HepG2 (cell line): Measurements from ENCODE around the gene ARHGEF1. TPM values are rescaled to one million over a fixed set of nuclear protein-coding genes. Genes with fewer than 3 reads are reported as not detected.
A peak's percentile ranks its signal among the peaks of the same experiment; 100 is the strongest.

Experiments used
- CBX5 ChIP-seq: sonication (generic); formaldehyde crosslinking; IDR thresholded peaks from 2 replicates; pipeline ENCODE4 v1.4.0; 2020; ENCODE audit warnings: missing genetic modification reagents, borderline replicate concordance
- HMG20A ChIP-seq: IDR thresholded peaks from 2 replicates; pipeline ENCODE4 v1.6.1; 2016; ENCODE audit warnings: borderline replicate concordance
- NCOA2 ChIP-seq: sonication (generic); formaldehyde crosslinking; IDR thresholded peaks from 2 replicates; pipeline ENCODE4 v1.8.0; 2022; ENCODE audit warnings: inconsistent platforms
- NFIB ChIP-seq: sonication (generic); formaldehyde crosslinking; IDR thresholded peaks from 2 replicates; pipeline ENCODE4 v1.9.0; 2021; ENCODE audit warnings: missing genetic modification reagents, mild to moderate bottlenecking, borderline replicate concordance
- PHF21A ChIP-seq: sonication (generic); formaldehyde crosslinking; IDR thresholded peaks from 2 replicates; pipeline ENCODE4 v1.5.0; 2020; ENCODE audit warnings: mild to moderate bottlenecking, missing genetic modification reagents
- PLRG1 ChIP-seq: fragments of 450-650 bp; conservative IDR thresholded peaks from 2 replicates; pipeline ENCODE4 v1.6.1; 2016
- SMAD3 ChIP-seq: sonication (generic); formaldehyde crosslinking; IDR thresholded peaks from 2 replicates; pipeline ENCODE4 v1.4.0; 2020; ENCODE audit warnings: missing genetic modification reagents
- SP4 ChIP-seq: sonication (generic); formaldehyde crosslinking; IDR thresholded peaks from 2 replicates; pipeline ENCODE4 v1.8.1; 2023; ENCODE audit warnings: mild to moderate bottlenecking, missing genetic modification reagents
- TARDBP ChIP-seq: sonication (generic); formaldehyde crosslinking; IDR thresholded peaks from 2 replicates; pipeline ENCODE4 v1.8.0; 2022; ENCODE audit warnings: mild to moderate bottlenecking, missing genetic modification reagents
- TBX3 ChIP-seq: fragments of 450-650 bp; IDR thresholded peaks from 2 replicates; pipeline ENCODE4 v1.6.1; 2017; ENCODE audit warnings: antibody characterized with exemption, mild to moderate bottlenecking, inconsistent platforms, borderline replicate concordance
- TCF12 ChIP-seq, 2 experiments: fragments of 450-650 bp in 1 of 2; sonication (generic) in 1 of 2; formaldehyde crosslinking in 1 of 2; IDR thresholded peaks; 2 replicates each; pipeline versions ENCODE4 v1.6.1 to v1.8.0; 2017 to 2022; ENCODE audit warnings: antibody characterized with exemption in 1 of 2, mild to moderate bottlenecking in 1 of 2, missing genetic modification reagents in 1 of 2, moderate library complexity in 1 of 2
- ZFX ChIP-seq: sonication (generic); formaldehyde crosslinking; IDR thresholded peaks from 2 replicates; pipeline ENCODE4 v1.4.0; 2020; ENCODE audit warnings: mild to moderate bottlenecking, low read depth, missing genetic modification reagents, moderate library complexity
- ZNF598 ChIP-seq: sonication (generic); formaldehyde crosslinking; IDR thresholded peaks from 2 replicates; pipeline ENCODE4 v1.5.1; 2020; ENCODE audit warnings: mild to moderate bottlenecking, missing genetic modification reagents, borderline replicate concordance
- ZNF678 ChIP-seq: sonication (generic); formaldehyde crosslinking; IDR thresholded peaks from 2 replicates; pipeline ENCODE4 v1.4.0; 2020; ENCODE audit warnings: mild to moderate bottlenecking, missing genetic modification reagents
- ZNF75D ChIP-seq: sonication (generic); formaldehyde crosslinking; IDR thresholded peaks from 2 replicates; pipeline ENCODE4 v1.8.1; 2023; ENCODE audit warnings: missing genetic modification reagents, mild to moderate bottlenecking, borderline replicate concordance
- ZSCAN31 ChIP-seq: sonication (generic); formaldehyde crosslinking; IDR thresholded peaks from 2 replicates; pipeline ENCODE4 v1.5.0; 2020; ENCODE audit warnings: low read depth, mild to moderate bottlenecking, missing genetic modification reagents
- polyA plus RNA-seq, 8 experiments: library from polyadenylated mRNA; depleted of rRNA in 3 of 8; stranded (reverse) in 7 of 8; unstranded in 1 of 8; fragments of >200 nt; fragmentation: Illumina TruSeq in 4 of 8; extraction: Trizol in 4 of 8; gene quantifications; 2 replicates each; pipeline versions ENCODE4 v1.2.1 to v1.2.3, GENCODE V29; 2011 to 2016; ENCODE audit warnings: low read depth in 4 of 8, missing spikeins in 1 of 8, mixed read lengths in 1 of 8; ENCODE audit not compliant: insufficient read depth in 1 of 8
- total RNA-seq, 5 experiments: library from RNA; depleted of rRNA; stranded (reverse); fragments of >200 nt; fragmentation: Illumina TruSeq; extraction: Trizol; gene quantifications; 2 replicates each; pipeline ENCODE4 v1.2.3, GENCODE V29; 2016; ENCODE audit warnings: low read depth in 1 of 5
- TF ChIP-seq, protein P1 (sequence below): IDR thresholded peaks from 2 replicates; pipeline ENCODE4 v1.6.1; 2016; ENCODE audit warnings: low read depth, missing genetic modification reagents, missing compliant biosample characterization
- TF ChIP-seq, protein P2 (sequence below): sonication (generic); formaldehyde crosslinking; IDR thresholded peaks from 2 replicates; pipeline ENCODE4 v1.4.0; 2020; ENCODE audit warnings: mild to moderate bottlenecking, missing genetic modification reagents
- TF ChIP-seq, protein P3 (sequence below): sonication (generic); formaldehyde crosslinking; IDR thresholded peaks from 2 replicates; pipeline ENCODE4 v1.4.0; 2020; ENCODE audit warnings: mild to moderate bottlenecking, missing genetic modification reagents
- TF ChIP-seq, protein P4 (sequence below): sonication (generic); formaldehyde crosslinking; IDR thresholded peaks from 2 replicates; pipeline ENCODE4 v1.4.0; 2020; ENCODE audit warnings: mild to moderate bottlenecking, low read depth, missing genetic modification reagents

The ARHGEF1 gene
- total and polyA plus RNA-seq, 2 of the 13 experiments (the other 11 are each of a cell fraction or from before 2014, with no cell fraction given), result 33.7 to 34.7 TPM

DNA sequence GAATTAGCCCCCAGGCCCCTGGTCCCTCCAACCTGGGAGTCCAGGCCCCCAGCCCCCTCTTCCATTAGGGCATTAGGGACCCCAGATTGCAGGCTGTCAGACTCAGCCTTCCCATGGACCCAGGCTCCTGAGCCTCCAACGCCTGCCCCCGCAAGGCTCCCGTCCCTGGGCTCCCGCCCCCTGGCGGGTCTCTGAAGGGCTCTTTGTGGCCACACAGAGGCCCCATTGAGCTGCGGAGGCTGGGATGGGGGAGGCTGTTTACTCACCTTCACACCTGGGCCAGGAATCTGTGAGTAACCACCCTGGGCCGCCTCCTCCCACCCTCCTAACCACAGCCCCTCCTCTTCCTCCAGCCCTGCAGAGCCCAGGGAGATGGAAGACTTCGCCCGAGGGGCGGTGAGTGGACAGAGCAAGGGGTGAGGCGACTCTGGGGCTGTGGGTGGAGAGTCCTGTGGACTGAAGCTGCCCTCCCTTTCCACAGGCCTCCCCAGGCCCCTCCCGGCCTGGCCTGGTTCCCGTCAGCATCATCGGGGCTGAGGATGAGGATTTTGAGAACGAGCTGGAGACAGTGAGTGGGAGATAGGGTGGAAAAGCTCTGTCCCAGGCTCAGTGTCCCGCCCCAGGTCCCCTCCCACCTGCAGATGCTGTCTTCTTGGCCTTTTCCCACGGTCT lies 4.9 kb downstream of the ARHGEF1 start (continued):
- TF ChIP-seq, protein P1, sequence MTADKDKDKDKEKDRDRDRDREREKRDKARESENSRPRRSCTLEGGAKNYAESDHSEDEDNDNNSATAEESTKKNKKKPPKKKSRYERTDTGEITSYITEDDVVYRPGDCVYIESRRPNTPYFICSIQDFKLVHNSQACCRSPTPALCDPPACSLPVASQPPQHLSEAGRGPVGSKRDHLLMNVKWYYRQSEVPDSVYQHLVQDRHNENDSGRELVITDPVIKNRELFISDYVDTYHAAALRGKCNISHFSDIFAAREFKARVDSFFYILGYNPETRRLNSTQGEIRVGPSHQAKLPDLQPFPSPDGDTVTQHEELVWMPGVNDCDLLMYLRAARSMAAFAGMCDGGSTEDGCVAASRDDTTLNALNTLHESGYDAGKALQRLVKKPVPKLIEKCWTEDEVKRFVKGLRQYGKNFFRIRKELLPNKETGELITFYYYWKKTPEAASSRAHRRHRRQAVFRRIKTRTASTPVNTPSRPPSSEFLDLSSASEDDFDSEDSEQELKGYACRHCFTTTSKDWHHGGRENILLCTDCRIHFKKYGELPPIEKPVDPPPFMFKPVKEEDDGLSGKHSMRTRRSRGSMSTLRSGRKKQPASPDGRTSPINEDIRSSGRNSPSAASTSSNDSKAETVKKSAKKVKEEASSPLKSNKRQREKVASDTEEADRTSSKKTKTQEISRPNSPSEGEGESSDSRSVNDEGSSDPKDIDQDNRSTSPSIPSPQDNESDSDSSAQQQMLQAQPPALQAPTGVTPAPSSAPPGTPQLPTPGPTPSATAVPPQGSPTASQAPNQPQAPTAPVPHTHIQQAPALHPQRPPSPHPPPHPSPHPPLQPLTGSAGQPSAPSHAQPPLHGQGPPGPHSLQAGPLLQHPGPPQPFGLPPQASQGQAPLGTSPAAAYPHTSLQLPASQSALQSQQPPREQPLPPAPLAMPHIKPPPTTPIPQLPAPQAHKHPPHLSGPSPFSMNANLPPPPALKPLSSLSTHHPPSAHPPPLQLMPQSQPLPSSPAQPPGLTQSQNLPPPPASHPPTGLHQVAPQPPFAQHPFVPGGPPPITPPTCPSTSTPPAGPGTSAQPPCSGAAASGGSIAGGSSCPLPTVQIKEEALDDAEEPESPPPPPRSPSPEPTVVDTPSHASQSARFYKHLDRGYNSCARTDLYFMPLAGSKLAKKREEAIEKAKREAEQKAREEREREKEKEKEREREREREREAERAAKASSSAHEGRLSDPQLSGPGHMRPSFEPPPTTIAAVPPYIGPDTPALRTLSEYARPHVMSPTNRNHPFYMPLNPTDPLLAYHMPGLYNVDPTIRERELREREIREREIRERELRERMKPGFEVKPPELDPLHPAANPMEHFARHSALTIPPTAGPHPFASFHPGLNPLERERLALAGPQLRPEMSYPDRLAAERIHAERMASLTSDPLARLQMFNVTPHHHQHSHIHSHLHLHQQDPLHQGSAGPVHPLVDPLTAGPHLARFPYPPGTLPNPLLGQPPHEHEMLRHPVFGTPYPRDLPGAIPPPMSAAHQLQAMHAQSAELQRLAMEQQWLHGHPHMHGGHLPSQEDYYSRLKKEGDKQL (CRISPR knock-in tag), result peak; percentile 80
- TF ChIP-seq SMAD3 (CRISPR knock-in tag) (peak; percentile 61; the same call in 1 of the 2 replicates), NFIB (CRISPR knock-in tag) (no peak), CBX5 (CRISPR knock-in tag) (peak; percentile 53; the same call in 1 of the 2 replicates), PLRG1 (no peak), ZNF75D (no peak), TBX3 (peak; percentile 98), ZNF678 (no peak), TCF12 (IDR thresholded peaks at IDR 0.05) (no peak), TCF12 (CRISPR knock-in tag; IDR thresholded peaks at IDR 0.05) (no peak), NCOA2 (CRISPR knock-in tag) (peak; percentile 84), ZNF598 (no peak), SP4 (peak; percentile 66), TARDBP (CRISPR knock-in tag) (peak; percentile 90), PHF21A (CRISPR knock-in tag) (peak; percentile 91), ZSCAN31 (CRISPR knock-in tag) (no peak), HMG20A (peak; percentile 61; the same call in 1 of the 2 replicates), ZFX (CRISPR knock-in tag) (peak; percentile 67)
- TF ChIP-seq, protein P2, sequence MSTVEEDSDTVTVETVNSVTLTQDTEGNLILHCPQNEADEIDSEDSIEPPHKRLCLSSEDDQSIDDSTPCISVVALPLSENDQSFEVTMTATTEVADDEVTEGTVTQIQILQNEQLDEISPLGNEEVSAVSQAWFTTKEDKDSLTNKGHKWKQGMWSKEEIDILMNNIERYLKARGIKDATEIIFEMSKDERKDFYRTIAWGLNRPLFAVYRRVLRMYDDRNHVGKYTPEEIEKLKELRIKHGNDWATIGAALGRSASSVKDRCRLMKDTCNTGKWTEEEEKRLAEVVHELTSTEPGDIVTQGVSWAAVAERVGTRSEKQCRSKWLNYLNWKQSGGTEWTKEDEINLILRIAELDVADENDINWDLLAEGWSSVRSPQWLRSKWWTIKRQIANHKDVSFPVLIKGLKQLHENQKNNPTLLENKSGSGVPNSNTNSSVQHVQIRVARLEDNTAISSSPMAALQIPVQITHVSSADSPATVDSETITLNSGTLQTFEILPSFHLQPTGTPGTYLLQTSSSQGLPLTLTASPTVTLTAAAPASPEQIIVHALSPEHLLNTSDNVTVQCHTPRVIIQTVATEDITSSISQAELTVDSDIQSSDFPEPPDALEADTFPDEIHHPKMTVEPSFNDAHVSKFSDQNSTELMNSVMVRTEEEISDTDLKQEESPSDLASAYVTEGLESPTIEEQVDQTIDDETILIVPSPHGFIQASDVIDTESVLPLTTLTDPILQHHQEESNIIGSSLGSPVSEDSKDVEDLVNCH, result no peak
- TF ChIP-seq, protein P3, sequence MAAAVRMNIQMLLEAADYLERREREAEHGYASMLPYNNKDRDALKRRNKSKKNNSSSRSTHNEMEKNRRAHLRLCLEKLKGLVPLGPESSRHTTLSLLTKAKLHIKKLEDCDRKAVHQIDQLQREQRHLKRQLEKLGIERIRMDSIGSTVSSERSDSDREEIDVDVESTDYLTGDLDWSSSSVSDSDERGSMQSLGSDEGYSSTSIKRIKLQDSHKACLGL, result peak; percentile 30; the same call in 1 of the 2 replicates
- TF ChIP-seq, protein P4, sequence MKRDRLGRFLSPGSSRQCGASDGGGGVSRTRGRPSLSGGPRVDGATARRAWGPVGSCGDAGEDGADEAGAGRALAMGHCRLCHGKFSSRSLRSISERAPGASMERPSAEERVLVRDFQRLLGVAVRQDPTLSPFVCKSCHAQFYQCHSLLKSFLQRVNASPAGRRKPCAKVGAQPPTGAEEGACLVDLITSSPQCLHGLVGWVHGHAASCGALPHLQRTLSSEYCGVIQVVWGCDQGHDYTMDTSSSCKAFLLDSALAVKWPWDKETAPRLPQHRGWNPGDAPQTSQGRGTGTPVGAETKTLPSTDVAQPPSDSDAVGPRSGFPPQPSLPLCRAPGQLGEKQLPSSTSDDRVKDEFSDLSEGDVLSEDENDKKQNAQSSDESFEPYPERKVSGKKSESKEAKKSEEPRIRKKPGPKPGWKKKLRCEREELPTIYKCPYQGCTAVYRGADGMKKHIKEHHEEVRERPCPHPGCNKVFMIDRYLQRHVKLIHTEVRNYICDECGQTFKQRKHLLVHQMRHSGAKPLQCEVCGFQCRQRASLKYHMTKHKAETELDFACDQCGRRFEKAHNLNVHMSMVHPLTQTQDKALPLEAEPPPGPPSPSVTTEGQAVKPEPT (CRISPR knock-in tag), result no peak
